ENCODE results near the gene NKPD1. TPM values are rescaled to one million over a fixed set of nuclear protein-coding genes. Genes with fewer than 3 reads are reported as not detected.
A peak's percentile ranks its signal among the peaks of the same experiment; 100 is the strongest.

The NKPD1 gene
- total RNA-seq, 4 donors from 2014 or later = 0.44 to 1.3 (median 0.68) TPM

DNA sequence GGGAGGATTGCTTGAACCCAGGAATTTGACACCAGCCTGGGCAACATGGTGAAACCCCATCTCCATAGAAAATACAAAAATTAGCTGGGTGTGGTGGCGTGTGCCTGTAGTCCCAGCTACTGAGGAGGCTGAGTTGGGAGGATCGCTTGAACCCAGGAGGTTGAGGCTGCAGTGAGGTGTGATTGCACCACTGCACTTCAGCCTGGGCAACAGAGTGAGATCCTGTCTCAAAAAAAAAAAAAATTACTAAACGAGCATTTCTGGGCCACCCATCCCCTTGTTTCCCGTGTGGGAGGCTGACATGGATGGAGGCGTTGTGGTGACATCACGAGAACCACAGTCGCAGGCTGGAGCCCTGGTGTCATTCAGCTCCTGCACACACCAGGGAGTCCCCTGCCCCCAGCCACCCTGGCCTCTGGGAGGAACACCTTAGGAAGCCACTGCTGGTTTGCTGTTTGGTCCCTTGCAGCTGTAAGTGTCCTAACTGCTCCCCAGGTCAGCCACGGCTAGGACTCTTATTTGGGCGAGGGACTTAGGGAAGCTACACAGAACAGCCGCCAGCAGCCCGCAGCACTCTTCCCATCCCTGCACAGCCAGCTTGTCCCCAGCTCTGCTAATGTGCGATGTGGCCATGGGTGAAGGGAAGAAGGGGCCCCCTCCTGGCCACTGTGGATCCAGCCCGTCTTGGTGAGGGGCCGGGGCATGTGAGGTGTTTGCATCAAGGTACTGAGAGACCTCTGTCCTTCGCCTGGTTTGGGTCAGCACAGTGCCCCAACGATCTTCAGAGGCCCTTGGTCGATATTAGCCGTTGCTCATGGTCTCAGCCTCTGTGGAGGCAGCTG, 12.7 kb downstream of the NKPD1 start:
- WGBS, 2 donors = 88 to 89% methylated on average over 16 to 17 of the region's 18 CpGs
- no peak for TF ChIP-seq POLR2A (IDR thresholded peaks at IDR 0.05)
- TF ChIP-seq, protein P1, sequence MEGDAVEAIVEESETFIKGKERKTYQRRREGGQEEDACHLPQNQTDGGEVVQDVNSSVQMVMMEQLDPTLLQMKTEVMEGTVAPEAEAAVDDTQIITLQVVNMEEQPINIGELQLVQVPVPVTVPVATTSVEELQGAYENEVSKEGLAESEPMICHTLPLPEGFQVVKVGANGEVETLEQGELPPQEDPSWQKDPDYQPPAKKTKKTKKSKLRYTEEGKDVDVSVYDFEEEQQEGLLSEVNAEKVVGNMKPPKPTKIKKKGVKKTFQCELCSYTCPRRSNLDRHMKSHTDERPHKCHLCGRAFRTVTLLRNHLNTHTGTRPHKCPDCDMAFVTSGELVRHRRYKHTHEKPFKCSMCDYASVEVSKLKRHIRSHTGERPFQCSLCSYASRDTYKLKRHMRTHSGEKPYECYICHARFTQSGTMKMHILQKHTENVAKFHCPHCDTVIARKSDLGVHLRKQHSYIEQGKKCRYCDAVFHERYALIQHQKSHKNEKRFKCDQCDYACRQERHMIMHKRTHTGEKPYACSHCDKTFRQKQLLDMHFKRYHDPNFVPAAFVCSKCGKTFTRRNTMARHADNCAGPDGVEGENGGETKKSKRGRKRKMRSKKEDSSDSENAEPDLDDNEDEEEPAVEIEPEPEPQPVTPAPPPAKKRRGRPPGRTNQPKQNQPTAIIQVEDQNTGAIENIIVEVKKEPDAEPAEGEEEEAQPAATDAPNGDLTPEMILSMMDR (IDR thresholded peaks at IDR 0.05) = no peak
- Histone ChIP-seq H3K27me3 (peaks cover 6% of the 10 kb centered on the region), H3K4me1 (peaks cover 14 to 51% of the 10 kb centered on the region in 2 donors), H3K9me3 (no peaks in the 10 kb centered on the region), H3K36me3 (peaks cover 0 to 17% of the 10 kb centered on the region in 2 donors), H3K4me3 (replicated peaks in 1 of 3) (no peak overlapping the region), H3K27ac (no peak overlapping the region)
- no peak for DNase-seq
- intact Hi-C loops (cut with DNase I) = no loop called here

DNA sequence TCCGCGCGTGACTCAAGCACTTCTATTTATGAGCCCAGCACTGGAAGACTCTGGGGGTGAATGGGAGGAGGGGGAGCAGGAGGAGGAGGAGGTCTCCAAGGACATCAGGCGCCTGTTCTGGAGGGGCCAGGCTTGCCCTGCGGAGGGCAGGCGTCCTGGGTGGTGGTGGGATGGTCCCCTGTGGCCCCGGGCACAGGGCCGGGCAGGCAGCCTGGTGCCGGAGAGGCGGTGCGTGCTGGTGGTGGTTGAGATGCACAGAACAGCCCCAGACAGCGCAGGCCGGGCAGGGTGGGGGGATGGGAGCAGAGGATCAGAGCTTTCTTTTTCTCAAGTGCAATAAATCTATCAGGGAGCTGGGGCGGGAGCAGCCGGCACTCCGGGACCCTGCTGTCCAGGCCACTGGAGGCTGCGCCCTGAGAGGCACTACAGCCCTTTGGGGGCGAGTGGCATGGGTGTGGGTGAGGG, 14.0 kb downstream of the NKPD1 start:
- no peaks in the 10 kb centered on the region for H3K9me3 ChIP-seq
- TF ChIP-seq, protein P1 (IDR thresholded peaks at IDR 0.05) = no peak
- no peak for TF ChIP-seq POLR2A (IDR thresholded peaks at IDR 0.05)
- peaks cover 6% of the 10 kb centered on the region for H3K27me3 ChIP-seq
- H3K4me3 ChIP-seq (replicated peaks in 1 of 3) = no peak overlapping the region
- H3K4me1 ChIP-seq = peaks cover 1 to 39% of the 10 kb centered on the region in 2 donors
- peak overlapping the region in 2 of 3 donors; percentile 40 to 69 for H3K27ac ChIP-seq
- 63 to 70% methylated on average over 11 to 13 of the region's 18 CpGs for WGBS, 2 donors
- intact Hi-C loops (cut with DNase I) = no loop called here
- H3K36me3 ChIP-seq = peaks cover 0 to 24% of the 10 kb centered on the region in 2 donors
- no peak for DNase-seq

DNA sequence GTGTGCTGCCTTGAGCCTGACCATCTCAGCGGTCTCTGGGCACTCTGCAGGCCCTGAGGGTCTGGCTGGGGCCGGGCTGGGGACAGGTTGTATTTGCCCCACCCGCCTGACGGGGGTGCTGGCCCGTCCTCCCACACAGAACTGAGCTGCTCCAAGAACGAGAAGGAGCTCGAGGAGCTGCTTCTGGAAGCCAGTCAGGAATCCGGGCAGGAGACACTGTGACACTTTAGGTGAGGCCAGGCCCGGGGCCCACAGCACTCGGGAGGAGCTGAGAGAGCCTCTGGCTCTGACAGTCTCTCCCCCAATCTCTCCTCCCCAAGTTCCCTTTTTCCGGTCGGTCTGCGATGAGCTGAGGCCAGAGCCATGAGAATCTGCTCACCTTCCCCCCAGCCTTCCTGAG, 14.5 kb downstream of the NKPD1 start:
- H3K27me3 ChIP-seq = peaks cover 6% of the 10 kb centered on the region
- DNase-seq = peak; percentile 88 to 91
- intact Hi-C loops (cut with DNase I) = no loop called here
- TF ChIP-seq, protein P1 (IDR thresholded peaks at IDR 0.05) = peak in 2 of 6 experiments; percentile 25 to 32
- TF ChIP-seq POLR2A (IDR thresholded peaks at IDR 0.05) = no peak
- H3K36me3 ChIP-seq = peaks cover 0 to 24% of the 10 kb centered on the region in 2 donors
- peaks cover 0 to 36% of the 10 kb centered on the region in 2 donors for H3K4me1 ChIP-seq
- H3K9me3 ChIP-seq = no peaks in the 10 kb centered on the region
- no peak overlapping the region for H3K4me3 ChIP-seq (replicated peaks in 1 of 3)
- H3K27ac ChIP-seq = peak overlapping the region in 2 of 3 donors; percentile 40 to 69
- WGBS, 2 donors = 26 to 35% methylated on average over 4 to 6 of the region's 13 CpGs

- 57 to 75% methylated on average over 29 to 38 of the region's 54 CpGs for WGBS, 2 donors
- Histone ChIP-seq H3K36me3 (peaks cover 0 to 24% of the 10 kb centered on the region in 2 donors), H3K4me3 (replicated peaks in 1 of 3) (no peak overlapping the region), H3K4me1 (peaks cover 0 to 36% of the 10 kb centered on the region in 2 donors), H3K9me3 (no peaks in the 10 kb centered on the region), H3K27ac (peak overlapping the region in 2 of 3 donors; percentile 69 to 87), H3K27me3 (no peaks in the 10 kb centered on the region)
- TF ChIP-seq POLR2A (IDR thresholded peaks at IDR 0.05) = no peak
- TF ChIP-seq, protein P1 (IDR thresholded peaks at IDR 0.05) = no peak
- intact Hi-C loops (cut with DNase I) = no loop called here
- peak; percentile 92 to 95 for DNase-seq
Measured at GRCh38 chr19:45145270-45146189, 15.3 kb downstream of the NKPD1 start.
